Testis (tissue), 2 donors: ENCODE data around the gene SLC16A10.

Experiments
- POLR2A ChIP-seq: fragments of 450-650 bp; IDR thresholded peaks from one replicate; pipeline ENCODE4 v1.6.1; 2017; ENCODE audit warnings: antibody characterized with exemption, mild to moderate bottlenecking, moderate library complexity
- TF ChIP-seq, protein P1 (sequence below), 3 experiments: fragments of 450-650 bp in 2 of 3; fragments of 200-600 bp in 1 of 3; sonication (generic) in 1 of 3; IDR thresholded peaks; one replicate each; pipeline ENCODE4 v1.5.1; 2016 to 2019; ENCODE audit warnings: antibody characterized with exemption in 3 of 3, mild to moderate bottlenecking in 2 of 3, moderate library complexity in 1 of 3

DNA sequence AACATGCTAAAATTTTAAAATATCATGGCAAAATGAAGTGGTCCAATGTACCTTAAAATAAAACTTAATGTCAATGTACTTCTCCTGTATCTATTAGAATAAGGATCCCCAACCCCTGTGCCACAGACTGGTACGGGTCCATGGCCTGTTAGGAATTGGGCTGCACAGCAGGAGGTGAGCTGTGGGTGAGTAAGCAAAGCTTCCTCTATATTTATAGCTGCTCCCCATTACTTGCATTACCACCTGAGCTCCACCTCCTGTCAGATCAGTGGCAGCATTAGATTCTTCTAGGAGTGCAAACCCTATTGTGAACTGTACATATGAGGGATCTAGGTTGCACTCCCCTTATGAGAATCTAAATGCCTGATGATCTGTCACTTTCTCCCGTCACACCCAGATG lies 86.0 kb downstream of the SLC16A10 start:
- TF ChIP-seq, protein P1, sequence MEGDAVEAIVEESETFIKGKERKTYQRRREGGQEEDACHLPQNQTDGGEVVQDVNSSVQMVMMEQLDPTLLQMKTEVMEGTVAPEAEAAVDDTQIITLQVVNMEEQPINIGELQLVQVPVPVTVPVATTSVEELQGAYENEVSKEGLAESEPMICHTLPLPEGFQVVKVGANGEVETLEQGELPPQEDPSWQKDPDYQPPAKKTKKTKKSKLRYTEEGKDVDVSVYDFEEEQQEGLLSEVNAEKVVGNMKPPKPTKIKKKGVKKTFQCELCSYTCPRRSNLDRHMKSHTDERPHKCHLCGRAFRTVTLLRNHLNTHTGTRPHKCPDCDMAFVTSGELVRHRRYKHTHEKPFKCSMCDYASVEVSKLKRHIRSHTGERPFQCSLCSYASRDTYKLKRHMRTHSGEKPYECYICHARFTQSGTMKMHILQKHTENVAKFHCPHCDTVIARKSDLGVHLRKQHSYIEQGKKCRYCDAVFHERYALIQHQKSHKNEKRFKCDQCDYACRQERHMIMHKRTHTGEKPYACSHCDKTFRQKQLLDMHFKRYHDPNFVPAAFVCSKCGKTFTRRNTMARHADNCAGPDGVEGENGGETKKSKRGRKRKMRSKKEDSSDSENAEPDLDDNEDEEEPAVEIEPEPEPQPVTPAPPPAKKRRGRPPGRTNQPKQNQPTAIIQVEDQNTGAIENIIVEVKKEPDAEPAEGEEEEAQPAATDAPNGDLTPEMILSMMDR (IDR thresholded peaks at IDR 0.05): no peak
- no peak for TF ChIP-seq POLR2A
